IPS-NIHi7 (cell line): ENCODE data around the gene SVOPL.

Source experiments
- DNase-seq: peaks from one replicate; pipeline ENCODE4 v3.0.0; 2012; ENCODE audit warnings: mixed read lengths; ENCODE audit errors: extremely low spot score

SVOPL gene

DNA sequence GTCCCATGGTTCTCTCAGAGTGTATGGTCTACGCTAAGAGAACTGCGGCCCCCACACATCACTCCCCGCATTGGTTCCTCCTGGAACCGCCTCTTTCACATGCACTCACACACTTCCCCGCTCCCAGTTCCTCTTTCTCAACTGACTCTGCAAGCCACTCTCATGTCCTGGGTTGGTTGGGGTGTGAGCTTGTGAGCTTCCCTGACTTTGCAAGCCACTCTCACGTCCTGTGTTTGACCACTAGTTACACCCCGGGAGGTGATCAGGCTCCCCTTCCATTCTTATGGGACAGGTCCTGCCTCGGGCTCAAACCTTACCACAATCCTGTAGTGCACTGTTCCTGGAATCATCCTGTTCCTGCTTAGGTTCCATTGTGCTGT, 136.1 kb downstream of the SVOPL start:
- DNase-seq: no peak

DNA sequence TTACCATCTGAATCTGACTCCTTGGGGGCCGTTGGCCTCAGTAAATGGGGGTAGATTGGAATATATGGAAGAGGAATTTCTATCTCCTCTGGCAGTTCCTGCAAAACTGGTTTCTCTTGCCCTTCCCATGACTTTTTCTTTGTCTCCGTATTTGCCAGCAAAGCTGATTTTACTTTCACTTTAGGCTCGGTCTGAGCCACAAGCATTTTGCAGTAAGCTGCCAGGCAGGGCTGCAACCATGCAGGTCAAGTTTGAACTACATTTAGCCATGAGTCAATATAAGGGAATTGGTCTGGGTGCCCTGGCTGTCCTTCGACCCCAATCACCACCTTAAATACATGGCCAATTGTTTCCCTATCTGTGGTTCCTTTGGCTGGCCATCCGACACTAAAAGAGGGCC, 136.8 kb downstream of the SVOPL start:
- no peak for DNase-seq

DNA sequence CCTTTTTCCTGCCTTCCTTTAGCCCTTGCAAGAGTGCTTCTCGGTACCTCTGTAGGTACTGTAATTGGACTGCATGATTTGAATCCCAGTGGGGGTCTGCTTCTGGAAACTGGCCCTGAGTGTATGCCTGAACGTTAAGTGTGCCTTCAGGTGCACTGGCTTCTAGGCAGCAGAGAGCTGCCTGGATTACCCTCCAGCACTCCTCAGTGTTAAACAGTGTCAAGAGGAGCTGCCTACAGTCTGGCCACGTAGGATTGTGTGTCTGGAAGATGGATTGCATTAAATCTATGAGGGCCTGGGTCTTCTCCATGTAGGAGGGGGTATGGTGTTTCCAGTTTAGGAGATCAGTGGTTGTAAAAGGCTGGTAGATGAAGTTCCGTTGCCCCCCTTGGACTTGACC, 137.4 kb downstream of the SVOPL start:
- no peak for DNase-seq

DNA sequence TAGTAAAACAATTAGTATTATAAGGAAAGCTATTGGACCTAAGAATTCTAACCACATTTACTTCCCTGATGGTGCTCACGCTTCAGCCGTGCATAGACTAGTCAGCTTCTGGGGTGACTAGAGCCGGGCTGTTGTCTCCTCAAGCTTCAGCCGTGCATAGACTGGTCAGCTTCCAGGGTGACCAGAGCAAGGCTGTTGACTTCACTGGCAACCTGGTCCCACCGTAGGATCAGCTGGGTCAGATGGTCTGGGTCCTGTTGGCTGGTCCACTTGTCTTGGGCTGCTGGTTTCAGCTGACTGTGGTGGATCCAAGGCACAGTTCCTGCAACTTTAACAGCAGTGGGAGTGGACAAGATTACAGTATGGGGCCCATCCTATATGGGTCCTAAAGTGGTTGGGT, 141.7 kb downstream of the SVOPL start:
- DNase-seq: no peak

DNA sequence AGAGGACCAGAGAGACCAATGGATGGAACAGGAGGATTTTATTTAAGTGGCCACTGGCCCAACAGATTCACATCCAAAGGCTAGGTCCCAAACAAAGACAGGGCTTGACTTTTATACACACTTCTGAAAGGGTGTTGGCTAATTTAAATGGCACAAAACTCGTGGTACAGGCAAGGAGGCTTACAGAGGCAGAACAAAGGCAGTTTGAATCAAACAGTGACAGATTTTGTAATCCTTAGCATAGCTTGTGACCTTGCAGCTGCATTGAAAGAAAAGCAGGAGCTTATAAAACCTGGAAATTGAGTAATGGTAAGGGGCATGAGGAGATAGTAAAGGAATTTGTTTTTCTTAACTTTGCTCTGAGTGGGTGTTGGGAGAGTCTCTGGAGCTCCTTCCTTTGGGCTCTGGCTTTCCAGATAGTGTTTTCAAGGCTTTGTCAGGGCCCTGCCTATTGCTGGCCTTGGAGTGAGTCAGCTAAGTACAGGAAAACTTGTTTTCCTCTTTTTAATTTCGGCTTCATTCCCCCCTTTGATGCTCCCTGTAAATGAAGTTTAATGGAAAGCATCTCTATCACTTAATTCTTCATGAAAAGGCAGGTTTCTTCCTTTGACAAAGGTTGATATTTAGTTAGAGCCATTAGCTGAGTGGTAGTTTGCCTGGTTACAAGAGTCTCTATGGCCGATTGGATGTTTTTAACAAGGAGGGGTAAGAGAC, 144.2 kb downstream of the SVOPL start:
- no peak for DNase-seq

DNA sequence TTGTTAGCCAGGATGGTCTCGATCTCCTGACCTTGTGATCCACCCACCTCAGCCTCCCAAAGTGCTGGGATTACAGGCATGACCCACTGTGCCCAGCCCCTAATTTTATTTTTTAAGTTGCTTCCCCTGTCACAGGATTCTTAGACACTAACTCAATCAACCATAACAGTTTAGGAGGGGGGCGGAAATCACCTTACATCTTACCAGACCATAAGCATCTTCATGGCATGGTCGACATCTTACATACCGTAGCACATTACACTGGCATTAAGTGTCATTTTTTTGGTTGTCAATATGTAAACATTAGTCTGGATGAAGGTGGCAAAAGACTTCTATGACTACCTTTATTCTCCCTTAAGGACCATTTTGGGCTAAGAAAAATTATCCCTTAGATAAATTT, 145.5 kb downstream of the SVOPL start:
- no peak for DNase-seq

DNA sequence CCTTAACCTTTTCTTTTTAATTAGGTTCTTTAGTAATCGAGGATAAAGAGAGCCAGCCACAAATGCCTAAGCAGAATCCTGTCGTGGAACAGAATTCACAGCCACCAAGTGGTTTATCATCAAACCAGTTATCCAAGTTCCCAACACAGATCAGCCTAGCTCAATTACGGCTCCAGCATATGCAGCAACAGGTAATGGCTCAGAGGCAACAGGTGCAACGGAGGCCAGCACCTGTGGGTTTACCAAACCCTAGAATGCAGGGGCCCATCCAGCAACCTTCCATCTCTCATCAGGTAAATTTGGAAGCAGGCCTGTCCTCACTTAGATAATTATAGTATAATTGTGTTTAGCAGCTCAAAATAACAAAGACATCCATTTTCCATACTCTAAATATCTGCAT, 146.5 kb downstream of the SVOPL start:
- DNase-seq: no peak

DNA sequence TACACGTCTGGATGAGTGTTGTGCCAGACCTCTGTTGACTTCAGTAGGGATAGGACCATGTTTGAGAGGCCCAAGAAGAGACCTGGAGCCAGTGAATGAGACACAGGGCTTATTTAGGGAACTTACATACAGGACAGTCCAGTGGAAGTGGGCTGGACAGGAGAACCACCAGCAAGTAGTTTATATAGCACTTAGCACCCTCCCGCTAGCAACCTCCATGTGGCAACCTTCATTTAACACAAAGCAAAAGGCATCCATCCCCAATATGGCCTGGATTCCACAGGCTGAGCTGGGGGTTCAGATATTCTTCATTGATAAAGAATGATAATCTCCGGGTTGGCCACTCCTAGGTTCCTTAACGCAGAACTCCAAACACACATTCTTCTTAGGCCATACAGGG, 147.4 kb downstream of the SVOPL start:
- DNase-seq: no peak

DNA sequence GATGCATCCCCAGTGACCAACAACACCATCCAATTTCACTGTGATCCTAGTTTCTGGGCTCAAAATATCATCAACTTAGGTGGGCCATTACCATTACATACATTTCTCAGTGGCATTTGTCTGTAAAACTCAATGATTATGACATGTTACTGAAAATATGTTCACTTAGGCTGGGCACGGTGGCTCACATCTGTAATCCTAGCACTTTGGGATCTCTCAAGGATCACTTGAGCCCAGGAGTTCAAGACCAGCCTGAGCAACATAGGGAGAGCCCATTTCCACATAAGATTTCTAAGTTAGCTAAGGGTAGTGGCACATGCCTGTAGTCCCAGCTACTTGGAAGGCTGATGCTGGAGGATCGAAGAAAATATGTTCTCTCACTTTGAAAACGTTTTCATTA, 150.1 kb downstream of the SVOPL start:
- no peak for DNase-seq

DNA sequence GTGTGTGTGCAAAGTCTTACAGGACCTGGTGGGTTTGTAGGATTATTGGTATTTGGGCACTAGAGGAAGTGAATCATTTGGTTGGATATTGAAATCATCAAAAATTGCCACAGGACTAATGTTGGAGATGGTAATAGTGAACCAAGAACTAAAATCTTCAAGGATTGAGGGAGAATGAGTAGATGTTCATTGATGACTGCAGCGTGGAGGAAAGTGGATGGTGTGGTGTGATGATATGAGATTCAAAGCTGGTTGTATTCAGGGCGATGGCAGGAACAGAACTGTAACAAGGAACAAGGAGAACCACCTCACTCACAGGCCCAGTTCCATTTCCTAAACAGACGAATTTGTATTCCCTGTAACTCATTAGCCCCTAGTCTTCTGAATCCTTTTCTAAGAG, 150.8 kb downstream of the SVOPL start:
- DNase-seq: no peak

DNA sequence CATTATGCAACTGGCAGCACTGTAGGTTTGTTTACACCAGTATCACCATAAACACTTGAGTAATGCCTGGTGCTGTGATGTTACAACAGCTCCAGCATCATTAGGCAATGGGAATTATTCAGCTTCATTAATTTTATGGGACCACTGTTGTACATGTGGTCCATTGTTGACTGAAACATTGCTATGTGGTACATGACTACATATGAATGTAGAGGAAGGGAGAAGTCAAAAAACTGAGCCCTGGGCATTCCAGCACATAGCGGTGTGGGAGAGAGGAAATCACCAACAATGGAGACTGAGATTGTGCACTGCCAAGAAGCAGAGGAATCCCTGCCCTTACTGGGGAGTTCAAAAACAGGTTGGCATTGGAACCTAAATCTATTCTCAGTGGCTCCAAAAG, 152.1 kb downstream of the SVOPL start:
- DNase-seq: no peak

DNA sequence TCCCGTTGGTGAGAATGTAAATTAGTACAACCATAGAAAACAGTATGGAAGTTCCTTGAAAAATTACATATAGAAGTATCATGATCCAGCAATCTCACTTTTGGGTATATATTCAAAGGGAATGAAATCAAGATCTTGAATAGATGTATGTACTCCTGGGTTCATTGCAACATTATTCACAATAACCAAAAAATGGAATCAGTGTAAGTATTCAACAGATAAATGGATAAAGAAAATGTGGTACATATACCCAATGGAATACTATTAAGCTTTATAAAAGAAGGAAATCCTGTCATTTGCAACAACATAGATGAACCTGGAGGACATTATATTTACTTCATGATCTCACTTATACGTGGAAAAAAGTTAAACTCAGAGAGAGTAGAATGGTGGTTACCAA, 154.3 kb downstream of the SVOPL start:
- no peak for DNase-seq

DNA sequence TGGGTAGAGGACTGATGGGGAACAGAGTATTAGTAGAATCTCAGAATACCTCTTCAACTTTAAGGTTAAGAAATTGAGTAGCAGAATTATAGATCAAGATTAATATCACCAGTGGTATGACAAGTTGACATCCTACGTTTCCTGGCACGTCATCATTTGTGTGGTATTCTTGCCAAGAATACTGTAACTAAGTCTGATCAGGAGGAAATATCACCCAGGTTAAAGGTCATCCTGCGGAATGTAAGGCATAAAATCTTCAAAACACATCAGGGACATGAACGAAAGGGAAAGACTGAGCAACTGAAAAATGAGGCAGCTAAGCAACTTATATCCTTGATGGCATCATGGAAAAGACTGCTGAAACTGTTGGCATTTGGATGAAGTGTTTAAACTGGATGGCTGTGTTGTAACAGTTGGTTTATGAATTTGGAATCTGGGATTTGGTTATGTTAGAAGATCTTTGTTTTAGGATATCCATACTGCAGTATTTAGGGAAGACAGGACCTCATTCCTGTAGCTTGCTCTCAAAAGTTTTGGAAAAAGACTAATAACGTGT, 155.0 kb downstream of the SVOPL start:
- DNase-seq: no peak

DNA sequence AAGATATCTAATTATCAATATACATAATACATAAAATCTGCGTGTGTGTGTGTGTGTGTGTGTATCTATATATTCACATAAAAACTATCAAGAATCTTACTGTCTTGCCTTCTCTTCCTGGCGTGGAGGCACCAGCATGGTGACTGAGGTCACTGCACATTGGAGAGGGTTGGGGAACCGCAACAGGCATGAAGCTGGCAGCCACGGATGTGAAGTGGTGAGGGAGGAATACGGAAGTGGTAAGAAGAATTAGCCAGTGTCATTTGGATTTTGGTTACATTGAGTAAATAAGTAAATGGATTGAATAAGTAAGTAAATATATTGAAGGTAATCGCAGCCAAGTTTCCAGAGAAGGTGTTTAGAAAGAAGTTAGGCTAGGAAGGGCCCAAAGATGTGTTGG, 156.0 kb downstream of the SVOPL start:
- DNase-seq: no peak
